Ureter (tissue), 1 donor: ENCODE data around the gene ACBD3. TPM values are rescaled to one million over a fixed set of nuclear protein-coding genes. Genes with fewer than 3 reads are reported as not detected.

ENCODE experiments used
- DNase-seq: peaks from one replicate; pipeline ENCODE4 v3.0.0-alpha.2; 2020; ENCODE audit warnings: low spot score
- total RNA-seq: library from RNA; stranded (reverse); gene quantifications from one replicate; pipeline ENCODE4 v1.2.4, GENCODE V29; 2023
- donor health status: DM: yes; HTN: yes; CAD: no.

The ACBD3 gene
- total RNA-seq, 1 donor from 2014 or later = 43.9 TPM

DNA sequence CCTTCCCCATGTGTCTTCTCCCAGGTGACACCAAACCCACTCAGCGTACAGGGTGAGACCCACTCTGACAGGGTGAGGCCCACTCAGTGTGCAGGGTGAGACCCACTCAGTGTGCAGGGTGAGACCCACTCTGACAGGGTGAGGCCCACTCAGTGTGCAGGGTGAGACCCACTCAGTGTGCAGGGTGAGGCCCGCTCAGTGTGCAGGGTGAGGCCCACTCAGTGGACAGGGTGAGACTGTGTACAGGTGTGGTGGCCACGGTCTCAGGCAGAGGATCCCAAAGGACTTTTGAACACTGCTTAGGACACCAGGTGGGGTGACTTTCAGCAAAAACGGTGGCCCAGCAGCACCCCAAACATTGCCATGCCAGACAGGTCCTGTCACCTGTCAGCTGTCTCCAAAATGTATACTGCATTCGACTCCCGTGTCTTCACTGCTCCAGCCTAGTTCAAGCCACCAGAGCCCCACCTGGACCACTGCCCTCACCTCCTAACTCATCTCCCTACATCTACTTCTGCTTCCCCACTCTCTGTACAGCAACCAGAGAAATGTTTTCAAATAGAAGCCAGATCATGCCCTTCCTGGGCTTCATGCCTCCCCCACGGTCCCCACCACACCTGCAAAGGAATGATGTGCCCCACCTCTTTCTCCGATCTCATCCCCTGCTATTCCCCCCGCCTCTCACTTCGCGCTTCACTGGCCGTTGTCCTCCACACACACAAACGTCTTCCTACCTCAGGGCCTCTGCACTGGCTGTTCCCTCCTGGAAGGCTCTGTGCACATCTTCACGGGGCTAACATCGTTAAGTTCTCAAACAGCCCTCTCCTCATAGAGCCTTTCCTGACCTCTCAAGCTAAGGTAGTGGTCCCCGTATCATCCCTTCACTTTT, 52.1 kb downstream of the ACBD3 start:
- no peak for DNase-seq

DNA sequence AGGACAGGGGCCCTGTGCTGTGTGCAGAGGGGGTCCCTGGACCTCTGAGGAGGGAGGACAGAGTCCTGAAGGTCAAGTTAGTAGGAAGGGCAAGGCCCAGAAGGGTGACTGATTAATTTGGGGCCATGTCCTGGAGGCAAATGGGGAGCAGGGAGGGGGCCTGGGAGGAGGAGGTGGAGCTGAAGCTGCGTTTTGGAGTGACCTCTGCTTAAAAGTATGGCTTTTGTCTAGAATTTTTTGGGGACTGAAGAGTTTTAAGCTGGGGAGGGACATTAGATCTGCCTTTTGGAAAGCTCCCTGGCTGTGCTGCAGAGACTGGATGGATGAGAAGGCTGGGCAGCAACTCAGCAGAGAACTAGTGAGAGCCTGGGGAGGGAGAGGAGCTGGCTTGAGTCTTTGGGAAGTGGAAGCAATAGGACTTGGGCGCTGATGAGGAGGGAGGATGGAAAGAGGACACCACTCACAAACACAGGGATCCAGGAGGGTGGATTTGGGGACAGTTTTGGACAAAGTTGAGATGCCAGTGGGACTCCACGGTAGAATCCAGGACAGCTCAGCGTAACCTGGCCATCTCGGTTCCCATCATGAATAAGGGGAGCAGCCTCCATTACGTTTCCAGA, 52.9 kb downstream of the ACBD3 start:
- no peak for DNase-seq

DNA sequence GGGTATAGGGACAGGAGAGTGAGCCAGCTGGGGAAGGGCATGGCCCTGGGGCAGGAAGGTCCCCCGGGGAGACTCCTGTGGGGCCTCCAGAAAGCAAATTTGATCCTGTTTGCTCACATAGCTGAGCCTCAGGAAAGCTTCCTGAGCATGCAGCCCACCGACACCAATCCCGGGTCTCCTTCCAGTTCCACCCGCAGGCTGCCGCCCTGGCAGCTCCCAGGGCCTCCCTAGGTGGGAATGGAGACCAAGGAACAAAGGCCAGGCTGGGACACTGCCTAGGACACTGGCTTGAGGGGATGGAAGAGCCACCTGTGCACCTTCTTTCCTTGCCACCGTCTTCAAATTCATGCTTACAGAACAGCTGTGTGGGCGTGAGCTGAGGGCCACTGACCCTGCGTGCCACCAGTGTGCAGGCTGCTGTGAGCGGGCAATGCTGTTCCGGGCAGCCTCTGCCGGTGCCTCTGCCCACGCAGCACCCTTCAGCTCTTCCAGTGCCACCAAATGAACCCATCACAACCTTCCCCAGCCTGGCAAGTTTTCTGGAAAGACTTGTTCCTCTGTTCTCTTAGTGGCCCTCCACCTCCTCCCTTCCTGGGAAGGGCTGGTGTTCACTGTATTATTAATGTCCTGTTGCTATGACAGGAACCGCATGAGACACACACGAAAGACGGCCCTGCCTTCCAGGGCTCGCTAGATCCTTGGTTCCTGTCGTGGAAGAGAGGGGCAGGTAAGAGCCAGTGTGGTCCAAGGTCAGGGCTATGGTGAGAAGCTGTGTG, 53.6 kb downstream of the ACBD3 start:
- no peak for DNase-seq

DNA sequence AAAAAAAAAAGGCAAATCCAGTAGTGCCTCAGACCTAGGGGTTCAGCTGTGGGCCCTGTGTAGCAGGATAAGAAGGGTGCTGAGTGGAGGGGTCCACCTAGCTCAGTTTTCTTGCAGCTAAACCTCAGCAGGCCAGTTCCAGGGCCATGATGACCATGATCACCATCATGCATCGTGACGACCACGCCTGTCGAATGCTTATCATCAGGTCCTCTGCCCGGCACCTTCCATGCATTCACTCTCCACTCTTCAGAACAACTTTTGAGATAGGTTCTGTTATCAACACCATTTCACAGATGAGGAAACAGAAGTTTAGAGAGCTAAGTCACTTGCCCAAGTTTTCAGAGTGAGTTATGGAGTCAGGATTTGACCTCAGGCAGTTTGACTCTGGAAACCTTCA, 54.9 kb downstream of the ACBD3 start:
- DNase-seq = no peak

DNA sequence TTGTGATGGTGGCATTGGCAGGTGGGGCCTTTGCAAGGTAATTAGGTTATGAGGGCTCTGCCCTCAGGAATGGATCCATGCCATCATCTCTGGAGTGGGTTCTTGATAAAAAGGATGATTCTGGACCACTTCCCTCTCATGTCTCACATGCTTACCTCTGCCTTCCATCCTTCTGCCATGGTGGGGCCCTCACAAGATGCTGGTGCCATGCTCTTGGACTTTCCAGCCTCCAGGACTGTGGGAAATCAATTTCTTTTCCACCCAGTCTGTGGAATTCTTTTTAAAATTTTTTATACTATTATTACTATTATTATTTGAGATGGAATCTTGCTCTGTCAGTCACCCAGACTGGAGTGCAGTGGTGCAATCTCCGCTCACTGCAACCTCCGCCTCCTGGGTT, 57.3 kb downstream of the ACBD3 start:
- no peak for DNase-seq

DNA sequence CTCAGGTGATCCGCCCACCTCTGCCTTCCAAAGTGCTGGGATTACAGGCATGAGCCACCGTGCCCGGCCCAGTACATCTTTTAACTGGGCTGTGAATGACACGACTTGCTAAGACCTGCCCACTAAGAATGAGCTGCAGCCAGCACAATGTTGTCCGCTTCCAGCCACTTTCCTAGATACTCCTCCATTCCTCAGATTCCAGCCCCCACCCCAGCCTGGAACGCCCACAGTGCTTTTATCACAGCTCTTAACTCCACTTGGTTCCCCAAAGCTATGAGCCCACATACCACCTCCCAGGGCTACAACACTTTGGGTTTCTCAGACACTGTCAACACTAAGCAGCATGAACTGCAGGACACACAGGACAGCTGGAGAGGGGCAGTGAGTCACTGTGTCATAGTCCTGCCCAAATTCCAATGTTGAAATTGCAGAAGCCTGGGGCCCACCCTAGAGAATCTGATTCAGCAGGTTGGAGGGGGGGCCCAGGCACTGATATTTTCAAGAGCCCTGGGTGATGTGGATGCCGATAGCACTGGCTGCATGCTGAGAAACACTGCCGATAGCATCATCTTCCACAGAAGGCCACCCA, 58.0 kb downstream of the ACBD3 start:
- DNase-seq = no peak

DNA sequence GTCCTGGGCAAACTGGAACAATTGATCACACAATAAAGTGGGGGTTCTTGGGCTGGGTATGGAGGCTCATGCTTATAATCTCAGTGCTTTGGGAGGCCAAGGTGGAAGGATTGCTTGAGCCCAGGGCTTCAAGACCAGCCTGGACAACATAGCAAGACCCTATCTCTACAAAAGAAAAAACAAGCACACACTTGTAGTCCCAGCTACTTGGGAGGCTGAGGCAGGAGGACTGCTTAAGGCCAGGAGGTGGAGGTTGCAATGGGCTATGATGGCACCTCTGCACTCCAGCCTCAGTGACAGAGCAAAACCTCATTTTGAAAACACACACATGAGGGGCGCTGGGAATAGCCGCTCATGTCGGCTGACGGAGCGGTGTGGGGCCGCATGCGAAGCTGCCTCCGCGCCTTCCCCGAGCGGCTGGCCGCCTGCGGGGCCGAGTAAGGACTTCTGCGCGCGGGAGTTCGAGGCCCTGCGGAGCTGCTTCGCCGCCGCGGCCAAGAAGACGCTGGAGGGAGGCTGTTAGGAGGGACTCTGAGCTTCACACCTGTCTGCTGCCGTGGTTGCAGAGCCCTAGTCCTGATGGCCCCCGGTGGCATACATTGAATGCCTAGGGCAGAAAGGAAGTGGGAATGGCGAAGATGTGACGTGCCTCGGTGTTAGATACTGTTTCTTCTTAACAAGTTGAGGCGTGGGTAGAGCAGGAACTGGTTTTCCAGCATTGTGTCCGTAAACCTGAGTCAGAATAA, 59.5 kb downstream of the ACBD3 start:
- no peak for DNase-seq

DNA sequence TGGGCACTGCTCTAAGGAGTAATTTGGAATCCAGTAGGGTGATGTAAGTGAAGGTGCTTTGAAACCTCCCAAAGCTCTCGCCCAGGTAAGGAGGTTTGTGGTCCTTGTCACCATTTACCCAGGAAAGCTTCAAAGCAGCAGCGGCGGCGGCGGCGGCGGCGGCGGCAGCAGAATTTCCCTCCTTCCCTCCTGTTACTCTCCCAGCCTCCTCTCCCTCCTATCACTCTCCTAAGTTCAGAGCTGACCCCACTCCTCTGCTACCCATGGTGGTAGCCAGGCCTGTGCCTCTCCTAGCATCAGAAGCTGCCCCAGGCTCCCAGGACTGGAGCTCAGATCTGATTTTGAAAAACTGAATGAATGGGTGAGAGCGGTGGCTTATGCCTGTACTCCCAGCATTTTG, 60.7 kb downstream of the ACBD3 start:
- DNase-seq = no peak

DNA sequence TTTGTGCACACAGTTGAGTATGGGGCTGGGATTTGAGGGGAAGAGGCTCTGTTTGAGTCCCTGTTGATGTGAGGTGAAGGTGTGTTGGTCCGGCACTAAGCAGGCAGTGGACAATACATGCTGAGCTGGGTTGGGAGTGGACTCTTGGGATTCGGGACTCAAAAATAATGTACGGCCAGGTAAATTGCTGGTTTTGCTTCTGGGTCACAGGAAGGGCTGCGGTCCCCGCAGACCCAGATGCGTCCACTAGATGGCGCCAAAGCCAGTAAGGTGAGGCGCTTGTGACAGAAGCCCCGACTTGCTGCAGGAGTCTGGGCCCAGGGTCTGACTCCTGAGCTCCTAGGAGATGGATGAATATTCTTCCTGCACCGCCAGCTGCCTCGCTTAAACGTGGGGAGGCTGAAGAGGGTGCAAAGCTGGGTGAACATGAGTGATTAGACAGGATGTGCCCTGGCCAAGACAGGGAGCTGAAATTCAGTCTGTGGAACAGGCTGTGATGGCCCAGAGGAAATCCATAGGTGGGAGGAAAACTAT, 61.4 kb downstream of the ACBD3 start:
- peak; percentile 89 for DNase-seq

DNA sequence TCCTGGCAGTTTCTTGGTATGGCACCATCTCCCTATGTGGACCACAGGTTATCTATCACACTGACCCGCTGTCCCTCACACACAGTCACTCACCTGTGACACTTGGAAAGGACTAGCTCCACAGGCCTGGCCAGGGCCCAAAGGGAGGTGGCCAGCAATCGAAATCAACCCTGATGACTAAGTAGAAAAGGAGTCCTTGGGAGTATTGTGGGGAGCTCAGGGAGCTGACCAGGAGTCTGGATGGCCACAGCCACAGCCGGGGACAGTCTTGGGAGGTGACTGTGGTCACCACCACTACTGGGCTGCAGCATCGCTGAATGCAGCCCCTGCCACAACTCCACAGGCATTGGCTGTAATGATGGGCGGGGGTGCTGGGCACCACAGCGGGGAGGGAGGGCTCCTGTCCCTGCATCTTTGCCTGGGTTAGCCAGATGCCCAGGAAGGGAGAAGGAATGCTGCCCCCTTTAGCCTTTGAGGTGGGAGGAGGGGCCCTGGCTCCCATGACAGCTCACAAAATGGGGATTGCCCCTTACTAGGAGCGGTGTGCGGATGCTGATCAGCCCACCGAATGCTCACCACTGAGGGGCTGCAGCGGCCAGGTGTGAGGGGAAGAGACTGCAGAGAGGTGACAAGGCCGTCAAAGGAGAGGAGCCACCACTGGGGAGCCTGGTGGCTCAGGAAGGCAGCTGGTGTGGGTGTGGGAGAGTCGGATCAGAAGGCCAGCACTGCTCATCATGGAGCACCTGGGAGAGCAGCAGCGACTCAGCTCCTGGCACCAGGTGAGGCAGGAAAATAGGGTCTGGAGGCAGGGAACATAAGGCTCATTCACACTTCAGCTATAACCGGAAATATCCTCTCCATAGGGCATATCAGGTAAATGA, 62.7 kb downstream of the ACBD3 start:
- DNase-seq = no peak

DNA sequence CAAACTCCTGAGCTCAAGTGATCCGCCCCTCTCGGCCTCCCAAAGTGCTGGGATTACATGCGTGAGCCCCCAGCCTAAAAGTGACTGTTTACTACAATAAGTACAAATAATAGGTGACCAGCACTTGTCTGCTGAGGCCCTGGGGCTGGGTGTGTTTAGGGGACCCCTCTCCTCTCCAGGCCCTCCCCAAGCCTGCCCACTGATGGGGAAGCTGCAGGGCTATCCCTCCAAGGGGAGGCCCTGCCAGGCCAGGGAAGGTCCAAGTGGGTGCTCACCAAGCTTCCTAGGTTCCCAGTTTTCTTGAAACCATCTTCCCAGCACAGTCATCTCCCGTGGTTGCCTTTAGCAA, 63.4 kb downstream of the ACBD3 start:
- DNase-seq = no peak

DNA sequence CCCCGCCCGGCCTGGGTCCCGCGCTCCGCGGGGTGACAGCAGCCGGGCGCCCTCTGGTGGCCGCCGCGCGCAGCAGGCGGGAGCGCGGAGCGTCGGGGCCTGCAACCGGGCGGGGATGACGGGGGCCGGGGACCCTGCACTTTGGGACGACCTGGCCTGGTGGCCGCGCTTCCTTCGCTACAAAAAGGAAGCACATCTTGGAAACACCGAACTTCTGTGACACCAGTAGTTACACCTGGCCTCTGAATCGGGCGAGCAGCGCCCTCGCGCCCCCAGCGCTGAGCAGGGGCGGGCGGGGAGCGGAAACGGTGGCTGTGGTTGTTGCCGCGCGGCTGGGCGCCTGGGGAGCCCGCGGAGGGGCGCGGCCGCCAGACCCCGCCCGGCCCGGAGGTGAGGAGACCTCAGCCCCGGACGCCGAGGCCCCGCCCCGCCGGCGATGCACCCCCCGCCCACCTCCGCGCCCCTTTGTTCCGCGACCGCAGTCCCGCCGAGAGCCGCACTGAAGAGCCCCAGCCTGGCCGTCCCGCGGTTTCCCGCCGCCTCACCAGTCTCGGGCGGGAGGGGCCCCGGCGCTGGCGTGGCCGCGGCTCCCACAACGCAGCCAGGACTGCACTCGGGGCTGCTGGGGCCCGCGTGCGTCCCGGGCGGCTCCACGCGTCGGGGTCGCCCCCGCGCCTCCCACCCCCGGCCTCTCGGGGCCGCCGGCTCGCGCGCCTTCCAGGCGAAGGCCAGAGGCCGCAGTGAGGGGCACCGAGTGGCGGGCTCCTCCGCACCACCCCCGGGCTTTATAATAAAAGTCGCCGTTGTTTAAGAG, 64.7 kb downstream of the ACBD3 start:
- DNase-seq = peak; percentile 66

DNA sequence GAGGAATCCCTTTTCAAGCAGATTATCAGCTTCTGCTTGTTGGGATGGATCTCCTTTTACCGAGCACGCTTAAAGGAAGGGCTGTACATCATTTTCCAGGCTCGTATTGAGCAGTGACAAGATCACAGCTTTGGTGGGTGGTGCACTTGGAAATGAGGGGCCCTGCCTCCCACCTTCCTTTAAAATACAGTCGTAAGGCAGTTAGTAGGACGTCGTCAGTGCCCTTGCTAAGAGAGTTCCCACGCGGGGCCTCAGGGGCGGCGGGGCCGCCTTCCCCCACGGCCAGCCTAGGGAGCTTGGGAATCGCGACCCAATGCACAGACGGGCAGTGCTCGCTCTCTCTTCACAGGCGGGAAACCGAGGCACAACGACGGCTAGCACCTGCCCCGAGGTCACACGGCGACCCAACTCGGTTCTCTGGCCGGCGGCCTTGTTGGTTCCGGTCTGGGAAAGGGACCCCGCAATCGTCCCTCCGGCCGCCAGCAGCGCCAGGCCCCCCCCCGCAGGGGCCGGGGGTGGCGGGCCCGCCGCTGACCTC, 65.4 kb downstream of the ACBD3 start:
- DNase-seq = no peak

DNA sequence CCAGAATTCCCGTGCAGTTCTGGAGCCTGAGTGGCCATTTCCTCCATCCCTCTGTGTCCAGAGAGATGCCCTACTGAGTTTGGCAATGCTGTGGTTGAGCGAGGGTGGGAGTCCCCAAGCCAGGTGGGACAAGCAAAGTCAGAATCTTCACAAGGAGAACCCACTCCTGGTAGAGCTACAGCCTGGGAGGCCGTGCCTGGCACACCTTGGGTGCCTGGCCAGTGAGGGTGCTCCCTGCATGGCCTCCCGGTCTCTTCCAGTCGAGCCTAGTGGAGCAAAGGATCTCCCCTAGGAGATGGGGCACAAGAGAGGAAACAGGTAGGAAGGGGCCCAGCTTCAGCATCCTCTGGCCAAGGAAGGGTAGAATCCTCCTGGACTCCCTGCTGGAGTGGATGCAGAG, 66.1 kb downstream of the ACBD3 start:
- DNase-seq = no peak

DNA sequence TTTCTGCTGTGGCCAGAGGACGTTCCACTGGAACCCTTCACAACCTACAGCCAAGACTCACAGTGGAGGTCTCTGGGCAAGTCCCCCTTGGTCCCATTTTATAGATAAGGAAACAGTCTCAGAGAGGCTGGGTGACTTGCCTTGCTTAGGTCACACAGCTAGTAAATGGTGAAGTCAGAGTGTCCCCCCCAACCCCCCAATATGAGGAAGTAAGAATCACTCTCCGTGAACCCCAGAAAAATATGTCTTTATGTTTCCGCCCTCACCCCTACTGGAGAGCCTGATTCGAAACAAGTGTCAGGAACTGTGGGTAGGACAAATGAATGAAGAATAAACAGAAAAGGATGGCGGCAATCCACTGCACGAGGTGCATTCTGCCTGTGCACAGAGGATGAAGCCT, 67.4 kb downstream of the ACBD3 start:
- no peak for DNase-seq

DNA sequence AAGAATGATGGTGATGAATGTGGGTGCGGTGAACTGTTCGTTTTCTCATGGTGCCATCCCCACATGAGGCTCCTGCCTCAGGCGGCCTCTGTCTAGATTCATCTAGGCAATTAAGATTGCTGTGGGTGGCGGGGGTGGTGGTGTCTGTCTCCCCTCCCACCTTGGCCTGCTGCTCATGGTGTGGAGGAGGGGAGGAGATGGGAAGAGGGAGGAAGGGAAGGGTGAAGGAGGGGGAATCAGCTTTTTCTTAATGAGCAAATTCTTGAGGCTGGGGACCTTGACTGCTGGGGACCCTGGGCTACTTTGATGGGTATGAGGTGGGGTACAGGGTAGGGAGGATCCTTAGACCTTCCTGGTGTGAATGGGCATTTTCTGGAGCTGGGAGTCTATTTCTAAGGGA, 68.2 kb downstream of the ACBD3 start:
- DNase-seq = no peak

DNA sequence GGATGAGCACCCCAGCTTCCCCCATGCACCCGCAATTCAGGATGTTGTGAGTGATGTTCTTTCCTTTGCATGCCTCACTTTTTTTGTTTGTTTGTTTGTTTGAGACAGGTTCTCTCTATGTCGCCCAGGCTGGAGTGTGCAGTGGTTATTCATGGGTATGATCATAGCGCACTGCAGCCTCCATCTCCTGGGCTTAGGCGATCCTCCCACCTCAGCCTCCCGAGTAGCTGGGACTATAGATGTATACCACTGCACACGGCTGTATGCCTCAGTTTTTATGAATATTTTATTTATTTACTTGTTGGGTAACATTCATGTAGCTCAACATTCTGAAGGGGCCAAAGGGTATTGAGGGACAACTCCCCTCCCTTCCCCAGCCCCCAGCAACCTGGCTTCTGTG, 69.2 kb downstream of the ACBD3 start:
- DNase-seq = no peak

DNA sequence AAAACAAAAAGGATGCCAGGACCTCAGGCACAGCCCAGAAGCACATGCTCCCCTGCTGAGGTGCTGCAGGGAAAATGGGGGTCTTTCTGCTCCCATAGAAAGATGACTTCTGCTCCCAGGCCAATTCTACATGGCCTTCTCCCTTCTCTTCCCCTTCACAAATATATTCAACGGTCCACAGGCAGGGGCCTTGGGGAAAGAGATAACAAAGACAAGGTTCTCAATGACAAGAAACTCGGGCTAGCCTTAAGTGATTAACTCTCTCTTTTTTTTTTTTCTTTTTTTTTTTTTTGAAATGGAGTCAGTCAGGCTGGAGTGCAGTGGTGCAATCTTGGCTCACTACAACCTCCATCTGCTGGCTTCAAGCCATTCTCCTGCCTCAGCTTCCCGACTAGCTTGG, 69.9 kb downstream of the ACBD3 start:
- DNase-seq = no peak

DNA sequence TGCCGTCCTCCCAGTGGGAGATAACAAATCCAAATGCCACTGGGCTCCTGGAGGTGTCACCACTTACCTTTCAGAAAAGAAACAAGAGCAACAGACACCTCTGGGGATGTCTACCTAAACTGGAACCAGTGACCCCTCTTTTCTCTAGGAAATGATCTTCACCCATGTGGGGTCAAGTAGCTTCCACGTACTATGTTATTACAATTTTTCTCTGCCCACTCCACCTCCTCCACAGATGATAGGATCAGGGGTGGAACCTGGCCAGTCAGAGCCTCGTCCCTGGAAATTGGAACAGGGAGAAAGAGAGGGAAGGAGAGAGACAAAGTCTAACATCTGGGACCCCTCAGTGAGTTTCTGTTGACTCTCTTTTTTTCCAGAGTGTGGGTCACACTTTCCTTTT, 73.9 kb downstream of the ACBD3 start:
- DNase-seq = no peak
